HG03103 (cell line): Measurements from ENCODE around the gene DNAH6.
"Not testable (repeated sequence)": the region's sequence is repeated elsewhere in the genome, so short reads cannot be mapped to it uniquely, and the experiment has no call there.

Source experiments
- ATAC-seq: cut with Tn5 transposase; IDR thresholded peaks from one replicate; pipeline ENCODE4 v1.9.1; 2021; ENCODE audit warnings: low read depth; ENCODE audit not compliant: unreplicated experiment

Gene DNAH6

GRCh38 chr2:84498150-84498799, 18.0 kb upstream of the DNAH6 start:
- no peak for ATAC-seq

DNA sequence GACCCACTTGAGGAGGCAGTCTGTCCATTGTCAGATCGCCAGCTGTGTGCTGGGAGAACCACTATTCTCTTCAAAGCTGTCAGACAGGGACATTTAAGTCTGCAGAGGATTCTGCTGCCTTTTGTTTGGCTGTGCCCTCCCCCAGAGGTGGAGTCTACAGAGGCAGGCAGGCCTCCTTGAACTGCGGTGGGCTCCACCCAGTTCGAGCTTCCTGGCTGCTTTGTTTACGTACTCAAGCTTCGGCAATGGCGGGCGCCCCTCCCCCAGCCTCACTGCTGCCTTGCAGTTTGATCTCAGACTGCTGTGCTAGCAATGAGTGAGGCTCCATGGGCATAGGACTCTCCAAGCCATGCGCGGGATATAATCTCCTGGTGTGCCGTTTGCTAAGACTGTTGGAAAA, 5.3 kb upstream of the DNAH6 start:
- ATAC-seq = not testable (repeated sequence)

DNA sequence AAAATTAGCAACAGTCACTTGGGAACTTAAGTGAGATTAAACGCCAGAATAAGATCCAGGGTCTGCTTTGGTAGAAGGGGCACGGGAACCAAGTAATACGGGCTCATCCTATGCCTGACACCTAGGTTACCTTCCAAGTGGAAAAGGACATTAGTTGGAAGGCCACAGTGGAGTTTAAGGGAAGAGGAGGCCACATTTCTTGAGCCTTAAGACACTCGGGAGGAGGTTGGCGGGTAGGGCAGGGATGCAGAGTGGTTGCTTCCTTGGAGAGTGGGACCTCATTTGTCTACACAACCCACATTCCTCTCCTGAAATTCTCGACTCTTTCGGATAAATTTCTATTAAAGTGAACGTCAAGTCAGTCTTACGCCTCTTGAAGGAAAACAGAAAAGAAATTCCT, 510 bp upstream of the DNAH6 start:
- ATAC-seq = no peak

GRCh38 chr2:84519332-84519957, 3.1 kb downstream of the DNAH6 start:
- ATAC-seq = no peak

GRCh38 chr2:84526562-84526961, 10.3 kb downstream of the DNAH6 start:
- no peak for ATAC-seq

GRCh38 chr2:84527137-84528129, 11.1 kb downstream of the DNAH6 start:
- ATAC-seq = no peak

DNA sequence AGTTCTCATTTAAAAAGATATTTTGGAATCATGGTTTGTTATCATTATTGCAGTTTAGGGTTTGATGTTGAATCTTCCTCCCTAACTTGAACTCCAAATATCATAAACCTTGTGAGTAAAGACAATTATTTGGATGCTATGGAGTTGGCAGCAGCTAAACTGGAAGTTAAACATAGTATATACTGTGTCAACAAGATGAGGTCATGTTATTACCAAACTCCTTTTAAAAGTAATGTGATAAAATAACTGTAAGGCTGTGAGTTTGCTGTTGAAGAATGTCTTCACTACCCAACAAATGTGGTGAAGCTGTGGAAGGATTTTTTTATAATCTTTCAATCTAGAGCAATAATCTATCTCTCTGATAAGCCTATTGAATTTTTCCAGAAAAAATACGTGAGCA, 16.0 kb downstream of the DNAH6 start:
- no peak for ATAC-seq

DNA sequence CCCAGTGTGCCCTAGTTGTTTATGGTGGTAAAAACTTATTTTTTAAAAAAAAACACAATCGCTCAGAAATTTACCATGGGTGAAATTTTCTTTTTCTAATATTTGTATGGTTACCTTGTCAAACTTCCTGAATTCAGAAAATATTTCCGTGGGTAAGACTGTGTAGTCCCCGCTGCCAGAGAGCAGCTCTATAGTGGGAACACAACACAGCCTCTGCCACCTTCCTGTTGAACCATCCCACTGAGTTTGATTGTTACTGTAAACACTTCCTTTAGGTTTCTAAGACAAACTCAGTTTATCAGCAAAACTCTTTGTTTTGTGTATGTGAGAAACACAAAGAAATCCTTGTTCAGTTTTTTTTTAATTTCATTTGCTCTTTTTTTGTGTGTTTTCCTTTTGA, 17.9 kb downstream of the DNAH6 start:
- ATAC-seq = no peak

GRCh38 chr2:84537251-84537650, 21.0 kb downstream of the DNAH6 start:
- no peak for ATAC-seq

DNA sequence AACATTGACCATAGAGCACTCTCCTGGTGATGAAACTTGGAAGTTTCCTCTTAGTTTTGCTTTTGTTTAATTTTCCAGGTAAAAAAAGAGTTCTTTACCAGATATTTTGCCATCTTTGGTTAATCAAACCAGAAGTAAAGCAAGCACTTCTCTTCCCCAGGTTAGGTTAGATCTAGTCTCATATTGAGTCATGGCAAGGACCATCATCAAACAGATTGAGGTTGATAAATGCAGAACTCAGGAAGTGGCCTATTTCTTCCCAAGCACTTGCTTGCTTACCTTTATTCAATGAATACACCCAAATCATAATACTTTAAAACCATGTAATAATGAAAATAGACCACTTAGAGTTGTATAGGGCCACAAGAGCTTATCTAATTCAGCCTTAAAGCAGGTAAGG, 23.4 kb downstream of the DNAH6 start:
- ATAC-seq = no peak

DNA sequence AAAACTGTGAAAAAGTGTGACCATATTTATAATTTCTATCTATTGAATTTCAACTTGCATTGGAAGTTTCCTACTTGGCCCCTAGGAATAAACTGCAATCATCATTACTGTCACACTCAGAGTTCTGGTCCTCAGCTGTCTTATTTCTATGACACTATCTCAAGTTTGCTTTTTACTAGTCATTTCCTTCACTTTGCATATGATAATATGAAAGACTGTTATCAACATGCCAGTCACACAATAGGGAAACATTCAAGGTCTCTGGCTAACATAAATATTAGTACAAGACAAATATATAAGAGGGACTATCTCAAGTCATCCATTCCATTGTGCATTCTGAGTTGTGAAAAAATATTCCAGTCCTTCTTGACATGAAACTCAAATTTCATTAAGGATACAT, 28.7 kb downstream of the DNAH6 start:
- no peak for ATAC-seq

GRCh38 chr2:84546551-84546950, 30.3 kb downstream of the DNAH6 start:
- ATAC-seq = no peak

DNA sequence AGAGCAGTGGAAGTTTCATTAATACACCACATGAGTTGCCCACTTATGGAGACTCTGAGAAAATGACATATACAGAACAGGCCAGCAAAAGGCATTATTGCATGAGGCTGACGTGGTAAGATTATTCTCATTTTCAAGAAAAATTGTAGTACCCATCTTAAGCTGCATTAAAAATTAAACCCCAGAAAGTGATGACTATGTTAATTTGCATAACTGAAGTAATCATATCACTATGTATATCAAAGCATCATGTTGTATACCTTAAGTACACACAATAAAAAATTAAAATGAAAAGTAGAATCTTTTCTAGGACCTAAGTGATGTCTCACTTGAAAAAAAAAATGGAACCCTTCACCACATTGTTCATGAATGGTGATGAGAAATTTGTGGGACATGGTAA, 32.0 kb downstream of the DNAH6 start:
- ATAC-seq = no peak

DNA sequence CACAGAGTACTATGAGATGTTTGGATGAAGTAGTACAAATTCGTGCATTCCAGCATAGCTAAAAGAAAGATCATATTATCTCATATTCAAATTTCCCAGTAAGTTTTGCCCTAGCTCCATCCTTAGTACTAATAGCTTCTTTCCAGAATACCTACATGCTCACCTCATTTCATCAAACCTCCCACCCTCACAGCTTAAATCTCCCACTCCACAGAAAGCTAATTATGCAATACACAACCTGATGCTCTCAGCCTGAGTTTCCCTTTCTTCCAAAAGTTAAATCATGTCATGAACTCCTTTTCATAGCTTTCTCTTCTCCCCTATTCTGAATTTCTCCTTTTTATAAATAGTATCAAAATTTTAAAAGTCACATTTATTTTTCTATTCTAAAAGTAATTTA, 34.6 kb downstream of the DNAH6 start:
- no peak for ATAC-seq

DNA sequence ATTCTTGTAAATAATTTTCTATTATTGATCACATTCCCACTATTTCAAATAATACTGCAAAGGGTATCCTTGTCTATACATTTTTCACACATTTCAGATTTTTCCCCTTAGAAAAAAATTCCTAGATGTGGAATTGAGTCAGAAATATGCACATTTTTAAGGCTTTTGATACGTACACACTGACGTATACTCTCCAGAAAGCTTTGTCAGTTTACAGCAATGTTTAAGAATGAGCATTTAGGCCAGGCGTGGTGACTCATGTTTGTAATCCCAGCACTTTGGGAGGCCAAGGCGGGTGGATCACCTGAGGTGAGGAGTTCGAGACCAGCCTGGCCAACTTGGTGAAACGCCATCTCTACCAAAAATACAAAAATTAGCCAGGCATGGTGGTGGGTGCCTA, 35.2 kb downstream of the DNAH6 start:
- not testable (repeated sequence) for ATAC-seq

DNA sequence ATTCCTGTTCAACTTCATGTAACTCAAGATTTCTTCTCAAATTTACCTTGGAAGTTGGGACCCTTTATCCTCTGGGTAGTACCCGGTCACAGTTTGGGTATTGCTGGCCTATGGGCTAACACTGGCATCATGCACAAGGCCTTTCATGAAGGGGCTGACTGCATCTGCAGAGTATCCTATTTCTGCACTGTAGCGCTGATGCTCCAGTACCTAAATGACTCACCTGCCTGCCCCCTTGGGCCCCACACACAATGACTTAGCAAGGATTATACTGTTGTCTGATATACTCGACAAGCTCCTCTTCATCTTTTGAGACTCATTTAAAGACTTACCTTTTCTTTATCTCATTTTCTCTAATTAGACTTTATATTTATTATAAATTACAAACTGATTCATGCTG, 39.9 kb downstream of the DNAH6 start:
- ATAC-seq = no peak

GRCh38 chr2:84559838-84560237, 43.5 kb downstream of the DNAH6 start:
- ATAC-seq = no peak

- ATAC-seq = no peak
Observed at GRCh38 chr2:84579661-84580060, 63.4 kb downstream of the DNAH6 start.

GRCh38 chr2:84603911-84604310, 87.6 kb downstream of the DNAH6 start:
- no peak for ATAC-seq

DNA sequence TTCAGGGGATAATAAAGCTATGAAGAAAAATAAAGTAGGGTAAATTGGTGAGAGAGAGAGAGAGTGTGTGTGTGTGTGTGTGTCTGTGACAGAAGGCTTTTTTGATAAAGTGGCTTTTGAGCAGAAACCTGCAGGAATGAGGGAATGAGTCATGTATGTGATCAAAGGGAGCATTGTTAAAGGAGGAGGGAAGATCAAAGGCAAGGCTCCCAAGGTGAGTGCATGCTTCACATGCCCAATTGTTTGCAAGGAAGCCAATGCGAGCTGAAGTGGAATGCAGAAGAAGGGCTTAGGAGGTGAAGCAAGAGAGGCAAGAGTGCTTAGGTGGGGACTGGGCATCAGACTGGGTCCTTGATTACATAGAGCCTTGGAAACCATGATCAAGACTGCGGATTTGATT, 96.8 kb downstream of the DNAH6 start:
- no peak for ATAC-seq

GRCh38 chr2:84619794-84620371, 103.6 kb downstream of the DNAH6 start:
- ATAC-seq = no peak
